HepG2 (cell line): ENCODE measurements around the gene DNAJC13. TPM values are rescaled to one million over a fixed set of nuclear protein-coding genes. Genes with fewer than 3 reads are reported as not detected.

ENCODE experiments used
- ATAC-seq: fragments of 200-7000 bp; cut with Tn5 transposase; 3 replicates; pipeline ENCODE4 v1.9.1; 2020; ENCODE audit warnings: mild to moderate bottlenecking, moderate library complexity
- BruUV-seq: library from RNA; stranded (reverse); fragments of 400-500 nt; replicated peaks from 2 replicates; lab custom pipeline; 2021; lab: Mats Ljungman, UMichigan
- CTCF ChIA-PET: fragments of 300-600 bp; formaldehyde crosslinking; extraction: SDS; loops from one replicate; lab custom pipeline; 2021; ENCODE audit warnings: low total read pairs, inconsistent platforms, low intra/inter-chr PET ratio; lab: Yijun Ruan, JAX
- POLR2A ChIA-PET: fragments of 350-600 bp; sonication (Branson Sonifier 250); formaldehyde crosslinking; loops from one replicate; lab custom pipeline; 2020; ENCODE audit warnings: antibody characterized with exemption, inconsistent platforms; lab: Yijun Ruan, JAX
- DNase-seq: peaks from one replicate; pipeline ENCODE4 v3.0.0-alpha.2; 2015; ENCODE audit warnings: low spot score
- FAIRE-seq: peaks from 3 replicates; lab custom pipeline; 2011; peaks lifted over from hg19 to GRCh38; lab: Jason Lieb, UNC
- H2AFZ ChIP-seq: one replicate; pipeline ENCODE4 v1.6.1; 2011; ENCODE audit warnings: low read length, inconsistent platforms
- H3K27ac ChIP-seq: fragments of 300-600 bp; 3 replicates; pipeline ENCODE4 v1.8.0; 2011; ENCODE audit warnings: mixed run types, mild to moderate bottlenecking, mixed read lengths, low read length, inconsistent platforms; ENCODE audit not compliant: insufficient read depth; ENCODE audit errors: extremely low read length
- H3K27me3 ChIP-seq, 2 experiments: fragments of 200-600 bp in 1 of 2; 2 replicates in 1 of 2; 3 replicates in 1 of 2; pipeline versions ENCODE4 v1.6.0 to v1.8.0; 2011; ENCODE audit warnings: low read length in 2 of 2, mild to moderate bottlenecking in 2 of 2, moderate library complexity in 2 of 2, inconsistent platforms in 1 of 2; ENCODE audit not compliant: insufficient read depth in 2 of 2, control insufficient read depth in 1 of 2
- H3K36me3 ChIP-seq, 2 experiments: fragments of 200-600 bp in 1 of 2; replicated peaks in 1 of 2; 2 replicates in 1 of 2; 3 replicates in 1 of 2; pipeline versions ENCODE4 v1.5.1 to v1.8.0; 2011; ENCODE audit warnings: low read length in 2 of 2, inconsistent platforms in 1 of 2; ENCODE audit not compliant: insufficient read depth in 2 of 2, control insufficient read depth in 1 of 2
- H3K4me1 ChIP-seq: 2 replicates; pipeline ENCODE4 v1.5.1; 2012; ENCODE audit warnings: low read length, inconsistent platforms; ENCODE audit not compliant: insufficient read depth
- H3K4me2 ChIP-seq: 2 replicates; pipeline ENCODE4 v1.6.0; 2011; ENCODE audit warnings: low read depth, low read length, inconsistent platforms
- H3K4me3 ChIP-seq, 3 experiments: fragments of 200-600 bp in 1 of 3; sonication (generic), shearing (Covaris generic) in 1 of 3; replicated peaks in 1 of 3; 2 replicates each; pipeline ENCODE4 v1.5.1; 2011 to 2016; ENCODE audit warnings: low read length in 3 of 3, inconsistent platforms in 2 of 3, low read depth in 2 of 3, mild to moderate bottlenecking in 2 of 3, control low read depth in 1 of 3, mixed read lengths in 1 of 3; ENCODE audit not compliant: insufficient read depth in 1 of 3
- H3K79me2 ChIP-seq: one replicate; pipeline ENCODE4 v1.6.1; 2011; ENCODE audit warnings: low read length, inconsistent platforms; ENCODE audit not compliant: insufficient read depth
- H3K9ac ChIP-seq: 2 replicates; pipeline ENCODE4 v1.6.0; 2011; ENCODE audit warnings: mild to moderate bottlenecking, low read depth, low read length, inconsistent platforms; ENCODE audit not compliant: insufficient read depth
- H3K9me3 ChIP-seq: 2 replicates; pipeline ENCODE4 v1.5.1; 2012; ENCODE audit warnings: mild to moderate bottlenecking, low read length
- H4K20me1 ChIP-seq: 2 replicates; pipeline ENCODE4 v1.6.0; 2011; ENCODE audit warnings: inconsistent platforms, mild to moderate bottlenecking, low read length, moderate library complexity; ENCODE audit not compliant: insufficient read depth
- BORCS8-MEF2B ChIP-seq: sonication (generic); formaldehyde crosslinking; IDR thresholded peaks from 2 replicates; pipeline ENCODE4 v1.8.0; 2022; ENCODE audit warnings: mild to moderate bottlenecking, missing genetic modification reagents
- FOSL2 ChIP-seq: sonication (generic); formaldehyde crosslinking; IDR thresholded peaks from 2 replicates; pipeline ENCODE4 v1.4.0; 2020; ENCODE audit warnings: missing genetic modification reagents
- KDM2A ChIP-seq: sonication (generic); formaldehyde crosslinking; IDR thresholded peaks from 2 replicates; pipeline ENCODE4 v1.4.0; 2020; ENCODE audit warnings: low read depth, missing genetic modification reagents, borderline replicate concordance
- MAFK ChIP-seq, 2 experiments: IDR thresholded peaks in 1 of 2; conservative IDR thresholded peaks in 1 of 2; 2 replicates each; pipeline ENCODE4 v1.6.1; 2011; ENCODE audit warnings: improper control_type of control experiment in 2 of 2, low read length in 2 of 2
- ZFP1 ChIP-seq: IDR thresholded peaks from 2 replicates; pipeline ENCODE4 v1.6.1; 2016
- ZMYM3 ChIP-seq: sonication (generic); formaldehyde crosslinking; IDR thresholded peaks from 2 replicates; pipeline ENCODE4 v1.5.1; 2020; ENCODE audit warnings: mild to moderate bottlenecking, missing genetic modification reagents
- ZSCAN30 ChIP-seq: sonication (generic); formaldehyde crosslinking; IDR thresholded peaks from 2 replicates; pipeline ENCODE4 v1.5.0; 2020; ENCODE audit warnings: mild to moderate bottlenecking, missing genetic modification reagents
- WGBS: methylation state at CpG from one replicate; pipeline ENCODE4 v1.1.6; 2017; ENCODE audit warnings: low lambda C conversion rate; 5-methylcytosine and 5-hydroxymethylcytosine counted together
- in situ Hi-C: cut with HindIII; loops from 2 replicates; pipeline ENCODE4 v1.10.0; 2017; ENCODE audit warnings: low pct_unique_long_range_greater_than_20kb; ENCODE audit not compliant: extremely low pct_ligation_motif_present
- intact Hi-C: fragments of 100-400 bp; cut with micrococcal nuclease; formaldehyde crosslinking; loops from one replicate; pipeline ENCODE4 v1.10.0; 2022; ENCODE audit not compliant: unreplicated experiment
- polyA plus RNA-seq, 8 experiments: library from polyadenylated mRNA; depleted of rRNA in 3 of 8; stranded (reverse) in 7 of 8; unstranded in 1 of 8; fragments of >200 nt; fragmentation: Illumina TruSeq in 4 of 8; extraction: Trizol in 4 of 8; gene quantifications; 2 replicates each; pipeline versions ENCODE4 v1.2.1 to v1.2.3, GENCODE V29; 2011 to 2016; ENCODE audit warnings: low read depth in 4 of 8, missing spikeins in 1 of 8, mixed read lengths in 1 of 8; ENCODE audit not compliant: insufficient read depth in 1 of 8
- total RNA-seq, 5 experiments: library from RNA; depleted of rRNA; stranded (reverse); fragments of >200 nt; fragmentation: Illumina TruSeq; extraction: Trizol; gene quantifications; 2 replicates each; pipeline ENCODE4 v1.2.3, GENCODE V29; 2016; ENCODE audit warnings: low read depth in 1 of 5
- TF ChIP-seq, protein P1 (sequence below): IDR thresholded peaks from 2 replicates; pipeline ENCODE4 v1.4.0; 2020; ENCODE audit warnings: mild to moderate bottlenecking, missing genetic modification reagents
- TF ChIP-seq, protein P2 (sequence below): sonication (generic); formaldehyde crosslinking; IDR thresholded peaks from 2 replicates; pipeline ENCODE4 v1.8.1; 2022; ENCODE audit warnings: low read depth, mild to moderate bottlenecking, missing genetic modification reagents
- TF ChIP-seq, protein P3 (sequence below): IDR thresholded peaks from 2 replicates; pipeline ENCODE4 v1.6.1; 2012; ENCODE audit warnings: low read depth, low read length, improper control_type of control experiment
- TF ChIP-seq, protein P4 (sequence below): sonication (generic); formaldehyde crosslinking; IDR thresholded peaks from 2 replicates; pipeline ENCODE4 v1.8.0; 2022; ENCODE audit warnings: low read depth, missing genetic modification reagents
- TF ChIP-seq, protein P5 (sequence below): sonication (generic); formaldehyde crosslinking; IDR thresholded peaks from 2 replicates; pipeline ENCODE4 v1.5.0; 2020; ENCODE audit warnings: mild to moderate bottlenecking, missing genetic modification reagents

DNAJC13 gene
- total and polyA plus RNA-seq, 2 of the 13 experiments (the other 11 are each of a cell fraction or from before 2014, with no cell fraction given): 9.1 to 26.2 TPM

DNA sequence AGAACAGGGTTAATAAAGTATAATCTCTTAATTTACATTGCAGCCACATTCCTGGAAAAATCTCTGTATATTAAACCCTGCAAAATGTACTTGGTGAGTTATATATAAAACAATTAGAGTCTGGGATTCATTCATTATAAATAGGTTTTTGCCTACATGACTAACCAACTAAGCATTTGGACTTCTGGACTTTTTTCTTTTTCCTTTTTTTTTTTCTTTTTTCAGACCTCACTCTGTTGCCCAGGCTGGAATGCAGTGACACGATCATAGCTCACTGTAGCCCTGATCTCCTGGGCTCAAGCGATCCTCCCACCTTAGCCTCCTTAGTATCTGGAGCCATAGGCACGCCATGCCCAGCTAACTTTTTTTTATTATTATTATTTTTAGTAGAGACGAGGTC, 4.5 kb downstream of the DNAJC13 start:
- in situ Hi-C loops (no loop called here), intact Hi-C loops (no loop called here)
- Histone ChIP-seq H3K79me2 (peaks cover 47% of the 10 kb centered on the region), H3K36me3 (no peaks in the 10 kb centered on the region), H3K27me3 (no peaks in the 10 kb centered on the region; a peak in 2 of 5 replicates), H3K4me1 (peaks cover 38% of the 10 kb centered on the region), H3K9me3 (no peaks in the 10 kb centered on the region), H3K27ac (peak overlapping the region; percentile 43), H4K20me1 (no peaks in the 10 kb centered on the region), H3K9ac (no peak overlapping the region), H3K4me3 (no peak overlapping the region), H2AFZ (no peak overlapping the region), H3K4me2 (no peak overlapping the region)
- peak; percentile 6; the same call in 1 of the 3 replicates for ATAC-seq
- ChIA-PET POLR2A (no interaction called here), CTCF (no interaction called here)
- DNase-seq: peak; percentile 60
- FAIRE-seq: no peak
- no TSS peak for BruUV-seq
- 67% methylated on average over 4 of the region's 4 CpGs for WGBS
- TF ChIP-seq, protein P1, sequence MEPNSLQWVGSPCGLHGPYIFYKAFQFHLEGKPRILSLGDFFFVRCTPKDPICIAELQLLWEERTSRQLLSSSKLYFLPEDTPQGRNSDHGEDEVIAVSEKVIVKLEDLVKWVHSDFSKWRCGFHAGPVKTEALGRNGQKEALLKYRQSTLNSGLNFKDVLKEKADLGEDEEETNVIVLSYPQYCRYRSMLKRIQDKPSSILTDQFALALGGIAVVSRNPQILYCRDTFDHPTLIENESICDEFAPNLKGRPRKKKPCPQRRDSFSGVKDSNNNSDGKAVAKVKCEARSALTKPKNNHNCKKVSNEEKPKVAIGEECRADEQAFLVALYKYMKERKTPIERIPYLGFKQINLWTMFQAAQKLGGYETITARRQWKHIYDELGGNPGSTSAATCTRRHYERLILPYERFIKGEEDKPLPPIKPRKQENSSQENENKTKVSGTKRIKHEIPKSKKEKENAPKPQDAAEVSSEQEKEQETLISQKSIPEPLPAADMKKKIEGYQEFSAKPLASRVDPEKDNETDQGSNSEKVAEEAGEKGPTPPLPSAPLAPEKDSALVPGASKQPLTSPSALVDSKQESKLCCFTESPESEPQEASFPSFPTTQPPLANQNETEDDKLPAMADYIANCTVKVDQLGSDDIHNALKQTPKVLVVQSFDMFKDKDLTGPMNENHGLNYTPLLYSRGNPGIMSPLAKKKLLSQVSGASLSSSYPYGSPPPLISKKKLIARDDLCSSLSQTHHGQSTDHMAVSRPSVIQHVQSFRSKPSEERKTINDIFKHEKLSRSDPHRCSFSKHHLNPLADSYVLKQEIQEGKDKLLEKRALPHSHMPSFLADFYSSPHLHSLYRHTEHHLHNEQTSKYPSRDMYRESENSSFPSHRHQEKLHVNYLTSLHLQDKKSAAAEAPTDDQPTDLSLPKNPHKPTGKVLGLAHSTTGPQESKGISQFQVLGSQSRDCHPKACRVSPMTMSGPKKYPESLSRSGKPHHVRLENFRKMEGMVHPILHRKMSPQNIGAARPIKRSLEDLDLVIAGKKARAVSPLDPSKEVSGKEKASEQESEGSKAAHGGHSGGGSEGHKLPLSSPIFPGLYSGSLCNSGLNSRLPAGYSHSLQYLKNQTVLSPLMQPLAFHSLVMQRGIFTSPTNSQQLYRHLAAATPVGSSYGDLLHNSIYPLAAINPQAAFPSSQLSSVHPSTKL: 0 out of 2 replicates have a peak, but pooled peaks have one; percentile 27
- TF ChIP-seq, protein P2, sequence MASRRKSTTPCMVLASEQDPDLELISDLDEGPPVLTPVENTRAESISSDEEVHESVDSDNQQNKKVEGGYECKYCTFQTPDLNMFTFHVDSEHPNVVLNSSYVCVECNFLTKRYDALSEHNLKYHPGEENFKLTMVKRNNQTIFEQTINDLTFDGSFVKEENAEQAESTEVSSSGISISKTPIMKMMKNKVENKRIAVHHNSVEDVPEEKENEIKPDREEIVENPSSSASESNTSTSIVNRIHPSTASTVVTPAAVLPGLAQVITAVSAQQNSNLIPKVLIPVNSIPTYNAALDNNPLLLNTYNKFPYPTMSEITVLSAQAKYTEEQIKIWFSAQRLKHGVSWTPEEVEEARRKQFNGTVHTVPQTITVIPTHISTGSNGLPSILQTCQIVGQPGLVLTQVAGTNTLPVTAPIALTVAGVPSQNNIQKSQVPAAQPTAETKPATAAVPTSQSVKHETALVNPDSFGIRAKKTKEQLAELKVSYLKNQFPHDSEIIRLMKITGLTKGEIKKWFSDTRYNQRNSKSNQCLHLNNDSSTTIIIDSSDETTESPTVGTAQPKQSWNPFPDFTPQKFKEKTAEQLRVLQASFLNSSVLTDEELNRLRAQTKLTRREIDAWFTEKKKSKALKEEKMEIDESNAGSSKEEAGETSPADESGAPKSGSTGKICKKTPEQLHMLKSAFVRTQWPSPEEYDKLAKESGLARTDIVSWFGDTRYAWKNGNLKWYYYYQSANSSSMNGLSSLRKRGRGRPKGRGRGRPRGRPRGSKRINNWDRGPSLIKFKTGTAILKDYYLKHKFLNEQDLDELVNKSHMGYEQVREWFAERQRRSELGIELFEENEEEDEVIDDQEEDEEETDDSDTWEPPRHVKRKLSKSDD (CRISPR knock-in tag): no peak
- no peak for TF ChIP-seq BORCS8-MEF2B (CRISPR knock-in tag)
- TF ChIP-seq ZFP1 (CRISPR knock-in tag): no peak
- TF ChIP-seq ZMYM3: peak; percentile 64; the same call in 1 of the 2 replicates
- TF ChIP-seq MAFK (conservative IDR thresholded peaks at IDR 0.05 in 1 of 2, IDR thresholded peaks at IDR 0.05 in 1 of 2; ENCODE audit: low read length in 2 of 2): no peak
- TF ChIP-seq, protein P3, sequence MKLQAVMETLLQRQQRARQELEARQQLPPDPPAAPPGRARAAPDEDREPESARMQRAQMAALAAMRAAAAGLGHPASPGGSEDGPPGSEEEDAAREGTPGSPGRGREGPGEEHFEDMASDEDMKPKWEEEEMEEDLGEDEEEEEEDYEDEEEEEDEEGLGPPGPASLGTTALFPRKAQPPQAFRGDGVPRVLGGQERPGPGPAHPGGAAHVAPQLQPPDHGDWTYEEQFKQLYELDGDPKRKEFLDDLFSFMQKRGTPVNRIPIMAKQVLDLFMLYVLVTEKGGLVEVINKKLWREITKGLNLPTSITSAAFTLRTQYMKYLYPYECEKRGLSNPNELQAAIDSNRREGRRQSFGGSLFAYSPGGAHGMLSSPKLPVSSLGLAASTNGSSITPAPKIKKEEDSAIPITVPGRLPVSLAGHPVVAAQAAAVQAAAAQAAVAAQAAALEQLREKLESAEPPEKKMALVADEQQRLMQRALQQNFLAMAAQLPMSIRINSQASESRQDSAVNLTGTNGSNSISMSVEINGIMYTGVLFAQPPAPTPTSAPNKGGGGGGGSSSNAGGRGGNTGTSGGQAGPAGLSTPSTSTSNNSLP: peak; percentile 34; the same call in 1 of the 2 replicates
- TF ChIP-seq, protein P4, sequence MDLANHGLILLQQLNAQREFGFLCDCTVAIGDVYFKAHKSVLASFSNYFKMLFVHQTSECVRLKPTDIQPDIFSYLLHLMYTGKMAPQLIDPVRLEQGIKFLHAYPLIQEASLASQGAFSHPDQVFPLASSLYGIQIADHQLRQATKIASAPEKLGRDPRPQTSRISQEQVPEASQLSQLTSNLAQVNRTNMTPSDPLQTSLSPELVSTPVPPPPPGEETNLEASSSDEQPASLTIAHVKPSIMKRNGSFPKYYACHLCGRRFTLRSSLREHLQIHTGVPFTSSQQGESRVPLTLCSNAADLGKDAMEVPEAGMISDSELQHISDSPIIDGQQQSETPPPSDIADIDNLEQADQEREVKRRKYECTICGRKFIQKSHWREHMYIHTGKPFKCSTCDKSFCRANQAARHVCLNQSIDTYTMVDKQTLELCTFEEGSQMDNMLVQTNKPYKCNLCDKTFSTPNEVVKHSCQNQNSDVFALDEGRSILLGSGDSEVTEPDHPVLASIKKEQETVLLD (CRISPR knock-in tag): no peak
- TF ChIP-seq, protein P5, sequence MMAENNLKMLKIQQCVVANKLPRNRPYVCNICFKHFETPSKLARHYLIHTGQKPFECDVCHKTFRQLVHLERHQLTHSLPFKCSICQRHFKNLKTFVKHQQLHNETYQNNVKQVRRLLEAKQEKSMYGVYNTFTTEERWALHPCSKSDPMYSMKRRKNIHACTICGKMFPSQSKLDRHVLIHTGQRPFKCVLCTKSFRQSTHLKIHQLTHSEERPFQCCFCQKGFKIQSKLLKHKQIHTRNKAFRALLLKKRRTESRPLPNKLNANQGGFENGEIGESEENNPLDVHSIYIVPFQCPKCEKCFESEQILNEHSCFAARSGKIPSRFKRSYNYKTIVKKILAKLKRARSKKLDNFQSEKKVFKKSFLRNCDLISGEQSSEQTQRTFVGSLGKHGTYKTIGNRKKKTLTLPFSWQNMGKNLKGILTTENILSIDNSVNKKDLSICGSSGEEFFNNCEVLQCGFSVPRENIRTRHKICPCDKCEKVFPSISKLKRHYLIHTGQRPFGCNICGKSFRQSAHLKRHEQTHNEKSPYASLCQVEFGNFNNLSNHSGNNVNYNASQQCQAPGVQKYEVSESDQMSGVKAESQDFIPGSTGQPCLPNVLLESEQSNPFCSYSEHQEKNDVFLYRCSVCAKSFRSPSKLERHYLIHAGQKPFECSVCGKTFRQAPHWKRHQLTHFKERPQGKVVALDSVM (CRISPR knock-in tag): peak; percentile 90
- TF ChIP-seq ZSCAN30 (CRISPR knock-in tag): no peak
- TF ChIP-seq KDM2A (CRISPR knock-in tag): no peak
- TF ChIP-seq FOSL2 (CRISPR knock-in tag): peak; percentile 53; the same call in 1 of the 2 replicates
